ENCODE data around the gene SLCO2B1.
A peak's percentile ranks its signal among the peaks of the same experiment; 100 is the strongest.

The SLCO2B1 gene

GRCh38 chr11:75244052-75244814 is 93.3 kb downstream of the SLCO2B1 start:
- DNase-seq = no peak
- Histone ChIP-seq H3K36me3 (replicated peaks) (no peaks in the 10 kb centered on the region), H3K4me3 (ENCODE audit: low read depth, low read length) (no peak overlapping the region), H3K27ac (no peak overlapping the region), H3K27me3 (replicated peaks) (peaks cover 19% of the 10 kb centered on the region)
- in situ Hi-C loops (cut with HindIII; ENCODE audit: low pct_ligation_motif_present, low sequenced_read_pairs) = no loop called here
- no peak for TF ChIP-seq CTCF (IDR thresholded peaks at IDR 0.05; ENCODE audit: low read depth, low read length, missing control alignments)

GRCh38 chr11:75245356-75246005 is 94.6 kb downstream of the SLCO2B1 start:
- Histone ChIP-seq H3K4me3 (ENCODE audit: low read depth, low read length) (no peak overlapping the region), H3K27ac (no peak overlapping the region), H3K27me3 (replicated peaks) (peaks cover 13% of the 10 kb centered on the region), H3K36me3 (replicated peaks) (no peaks in the 10 kb centered on the region)
- DNase-seq = no peak
- in situ Hi-C loops (cut with HindIII; ENCODE audit: low pct_ligation_motif_present, low sequenced_read_pairs) = no loop called here
- peak; percentile 17 for TF ChIP-seq CTCF (IDR thresholded peaks at IDR 0.05; ENCODE audit: low read depth, low read length, missing control alignments)

- no peak for TF ChIP-seq CTCF (IDR thresholded peaks at IDR 0.05; ENCODE audit: low read depth, low read length, missing control alignments)
- no peak overlapping the region for H3K27ac ChIP-seq
- H3K27me3 ChIP-seq (replicated peaks) = peaks cover 10% of the 10 kb centered on the region
- no peaks in the 10 kb centered on the region for H3K36me3 ChIP-seq (replicated peaks)
- DNase-seq = no peak
- no peak overlapping the region for H3K4me3 ChIP-seq (ENCODE audit: low read depth, low read length)
- in situ Hi-C loops (cut with HindIII; ENCODE audit: low pct_ligation_motif_present, low sequenced_read_pairs) = no loop called here
These were observed 95.2 kb downstream of the SLCO2B1 start for GRCh38 chr11:75246006-75246670.

- no peaks in the 10 kb centered on the region for H3K36me3 ChIP-seq (replicated peaks)
- no peak overlapping the region for H3K4me3 ChIP-seq (ENCODE audit: low read depth, low read length)
- no peak for TF ChIP-seq CTCF (IDR thresholded peaks at IDR 0.05; ENCODE audit: low read depth, low read length, missing control alignments)
- peaks cover 10% of the 10 kb centered on the region for H3K27me3 ChIP-seq (replicated peaks)
- DNase-seq = no peak
- in situ Hi-C loops (cut with HindIII; ENCODE audit: low pct_ligation_motif_present, low sequenced_read_pairs) = no loop called here
- no peak overlapping the region for H3K27ac ChIP-seq
These were observed 95.9 kb downstream of the SLCO2B1 start for GRCh38 chr11:75246671-75247350.

- no peaks in the 10 kb centered on the region for H3K27me3 ChIP-seq (replicated peaks)
- TF ChIP-seq CTCF (IDR thresholded peaks at IDR 0.05; ENCODE audit: low read depth, low read length, missing control alignments) = no peak
- no peak overlapping the region for H3K4me3 ChIP-seq (ENCODE audit: low read depth, low read length)
- in situ Hi-C loops (cut with HindIII; ENCODE audit: low pct_ligation_motif_present, low sequenced_read_pairs) = no loop called here
- no peaks in the 10 kb centered on the region for H3K36me3 ChIP-seq (replicated peaks)
- H3K27ac ChIP-seq = no peak overlapping the region
- no peak for DNase-seq
These were observed 98.0 kb downstream of the SLCO2B1 start for GRCh38 chr11:75248924-75249256.

All from brain microvascular endothelial cell (primary cell).